HG02943 (cell line): Measurements from ENCODE around the gene HES7.

ENCODE experiments used
- ATAC-seq: cut with Tn5 transposase; IDR thresholded peaks from one replicate; pipeline ENCODE4 v1.9.1; 2021; ENCODE audit warnings: mild to moderate bottlenecking, low read depth, moderate library complexity; ENCODE audit not compliant: unreplicated experiment

The HES7 gene

GRCh38 chr17:8075574-8076342 is 48.1 kb downstream of the HES7 start:
- ATAC-seq: no peak

GRCh38 chr17:8075081-8075480 is 48.8 kb downstream of the HES7 start:
- no peak for ATAC-seq

GRCh38 chr17:8074554-8074953 is 49.4 kb downstream of the HES7 start:
- ATAC-seq: no peak

- no peak for ATAC-seq
These were observed 50.0 kb downstream of the HES7 start for GRCh38 chr17:8073627-8074484.

GRCh38 chr17:8072729-8073461 is 51.0 kb downstream of the HES7 start:
- no peak for ATAC-seq

GRCh38 chr17:8072341-8072728 is 51.6 kb downstream of the HES7 start:
- no peak for ATAC-seq

GRCh38 chr17:8071496-8071895 is 52.4 kb downstream of the HES7 start:
- no peak for ATAC-seq
